ENCODE results near the gene WIPF2.

DNA sequence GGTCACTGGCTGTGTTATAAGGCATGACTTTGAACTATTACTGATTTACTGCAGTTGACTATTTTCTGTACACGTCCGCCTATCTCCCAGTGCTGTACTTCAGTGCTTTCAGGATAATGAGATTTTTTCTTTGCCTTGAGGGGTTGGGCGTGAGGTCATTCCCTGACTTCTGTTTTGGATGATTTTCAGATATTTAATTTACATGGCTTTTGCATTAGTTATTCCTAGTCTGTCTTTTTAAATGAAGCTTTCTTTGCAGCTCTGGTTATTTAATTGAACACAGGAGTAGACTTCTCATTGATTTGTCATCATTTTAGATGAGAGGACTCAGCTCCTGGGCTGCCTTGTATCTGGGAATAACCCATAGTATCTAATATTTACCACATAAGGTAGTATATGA lies 23.7 kb downstream of the WIPF2 start:
- TF ChIP-seq, protein P1, sequence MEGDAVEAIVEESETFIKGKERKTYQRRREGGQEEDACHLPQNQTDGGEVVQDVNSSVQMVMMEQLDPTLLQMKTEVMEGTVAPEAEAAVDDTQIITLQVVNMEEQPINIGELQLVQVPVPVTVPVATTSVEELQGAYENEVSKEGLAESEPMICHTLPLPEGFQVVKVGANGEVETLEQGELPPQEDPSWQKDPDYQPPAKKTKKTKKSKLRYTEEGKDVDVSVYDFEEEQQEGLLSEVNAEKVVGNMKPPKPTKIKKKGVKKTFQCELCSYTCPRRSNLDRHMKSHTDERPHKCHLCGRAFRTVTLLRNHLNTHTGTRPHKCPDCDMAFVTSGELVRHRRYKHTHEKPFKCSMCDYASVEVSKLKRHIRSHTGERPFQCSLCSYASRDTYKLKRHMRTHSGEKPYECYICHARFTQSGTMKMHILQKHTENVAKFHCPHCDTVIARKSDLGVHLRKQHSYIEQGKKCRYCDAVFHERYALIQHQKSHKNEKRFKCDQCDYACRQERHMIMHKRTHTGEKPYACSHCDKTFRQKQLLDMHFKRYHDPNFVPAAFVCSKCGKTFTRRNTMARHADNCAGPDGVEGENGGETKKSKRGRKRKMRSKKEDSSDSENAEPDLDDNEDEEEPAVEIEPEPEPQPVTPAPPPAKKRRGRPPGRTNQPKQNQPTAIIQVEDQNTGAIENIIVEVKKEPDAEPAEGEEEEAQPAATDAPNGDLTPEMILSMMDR (IDR thresholded peaks at IDR 0.05): no peak
- no peak for TF ChIP-seq POLR2A (IDR thresholded peaks at IDR 0.05)

Data from tibial nerve (tissue), 3 donors.